Measurements from ENCODE around the gene SYNRG.

DNA sequence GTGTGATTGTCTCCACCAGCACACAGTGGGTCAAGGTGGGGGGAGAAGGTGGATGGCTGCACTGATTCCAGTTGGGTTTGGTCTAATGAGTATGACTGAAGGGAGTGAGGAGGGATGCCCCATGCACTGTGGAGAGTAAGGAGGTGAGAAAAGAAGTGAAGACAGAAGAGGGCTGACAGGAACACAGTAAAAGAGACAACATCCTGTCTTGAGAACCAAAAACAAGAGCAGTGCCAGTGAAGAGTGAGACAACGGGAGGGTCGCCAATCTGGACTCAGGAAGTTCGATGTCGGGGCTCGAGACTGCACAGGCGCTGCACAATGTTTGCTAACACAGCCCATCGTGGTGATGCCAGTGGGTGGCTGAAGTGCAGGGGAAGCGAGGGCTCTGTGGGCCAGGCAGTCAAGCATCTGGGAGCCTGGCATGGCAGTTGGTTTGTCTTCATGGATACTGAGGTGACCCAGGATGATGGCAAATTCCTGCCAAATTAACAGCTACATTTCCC, 85.5 kb downstream of the SYNRG start:
- TF ChIP-seq, protein P1, sequence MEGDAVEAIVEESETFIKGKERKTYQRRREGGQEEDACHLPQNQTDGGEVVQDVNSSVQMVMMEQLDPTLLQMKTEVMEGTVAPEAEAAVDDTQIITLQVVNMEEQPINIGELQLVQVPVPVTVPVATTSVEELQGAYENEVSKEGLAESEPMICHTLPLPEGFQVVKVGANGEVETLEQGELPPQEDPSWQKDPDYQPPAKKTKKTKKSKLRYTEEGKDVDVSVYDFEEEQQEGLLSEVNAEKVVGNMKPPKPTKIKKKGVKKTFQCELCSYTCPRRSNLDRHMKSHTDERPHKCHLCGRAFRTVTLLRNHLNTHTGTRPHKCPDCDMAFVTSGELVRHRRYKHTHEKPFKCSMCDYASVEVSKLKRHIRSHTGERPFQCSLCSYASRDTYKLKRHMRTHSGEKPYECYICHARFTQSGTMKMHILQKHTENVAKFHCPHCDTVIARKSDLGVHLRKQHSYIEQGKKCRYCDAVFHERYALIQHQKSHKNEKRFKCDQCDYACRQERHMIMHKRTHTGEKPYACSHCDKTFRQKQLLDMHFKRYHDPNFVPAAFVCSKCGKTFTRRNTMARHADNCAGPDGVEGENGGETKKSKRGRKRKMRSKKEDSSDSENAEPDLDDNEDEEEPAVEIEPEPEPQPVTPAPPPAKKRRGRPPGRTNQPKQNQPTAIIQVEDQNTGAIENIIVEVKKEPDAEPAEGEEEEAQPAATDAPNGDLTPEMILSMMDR (IDR thresholded peaks at IDR 0.05; ENCODE audit: low read depth, low read length) = no peak
- TF ChIP-seq POLR2A (IDR thresholded peaks at IDR 0.05; ENCODE audit: extremely low read depth, insufficient read length) = no peak
- TF ChIP-seq, protein P2, sequence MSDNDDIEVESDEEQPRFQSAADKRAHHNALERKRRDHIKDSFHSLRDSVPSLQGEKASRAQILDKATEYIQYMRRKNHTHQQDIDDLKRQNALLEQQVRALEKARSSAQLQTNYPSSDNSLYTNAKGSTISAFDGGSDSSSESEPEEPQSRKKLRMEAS (IDR thresholded peaks at IDR 0.05; ENCODE audit: low read depth, low read length) = no peak

Measured in NB4 (cell line).